CD4-positive, alpha-beta T cell treated with Interleukin-15 for 1 hour (primary cell): ENCODE measurements around the gene HPS1.

Experiments used
- DNase-seq: peaks from one replicate; pipeline ENCODE4 v3.0.0-alpha.2; 2020

HPS1 gene

DNA sequence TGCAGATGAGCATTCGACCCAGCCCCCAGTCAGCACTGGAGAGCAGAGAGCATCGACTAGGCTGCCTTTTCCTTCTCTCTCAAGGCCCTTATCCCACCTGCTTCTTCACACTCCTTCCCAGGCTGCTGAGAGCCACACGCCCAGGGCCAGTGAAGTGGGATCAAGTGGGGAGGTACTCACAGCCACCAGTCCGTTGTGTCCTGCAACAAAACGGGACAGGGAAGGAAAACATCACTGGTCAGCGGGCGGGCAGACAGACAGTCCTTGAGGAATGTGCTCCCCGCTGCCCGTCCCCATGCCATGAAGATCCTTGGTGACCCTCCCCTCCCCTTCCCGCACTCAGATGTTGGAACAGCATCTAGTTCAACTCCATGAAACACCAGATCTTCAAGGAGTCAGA lies 36.0 kb downstream of the HPS1 start:
- no peak for DNase-seq

DNA sequence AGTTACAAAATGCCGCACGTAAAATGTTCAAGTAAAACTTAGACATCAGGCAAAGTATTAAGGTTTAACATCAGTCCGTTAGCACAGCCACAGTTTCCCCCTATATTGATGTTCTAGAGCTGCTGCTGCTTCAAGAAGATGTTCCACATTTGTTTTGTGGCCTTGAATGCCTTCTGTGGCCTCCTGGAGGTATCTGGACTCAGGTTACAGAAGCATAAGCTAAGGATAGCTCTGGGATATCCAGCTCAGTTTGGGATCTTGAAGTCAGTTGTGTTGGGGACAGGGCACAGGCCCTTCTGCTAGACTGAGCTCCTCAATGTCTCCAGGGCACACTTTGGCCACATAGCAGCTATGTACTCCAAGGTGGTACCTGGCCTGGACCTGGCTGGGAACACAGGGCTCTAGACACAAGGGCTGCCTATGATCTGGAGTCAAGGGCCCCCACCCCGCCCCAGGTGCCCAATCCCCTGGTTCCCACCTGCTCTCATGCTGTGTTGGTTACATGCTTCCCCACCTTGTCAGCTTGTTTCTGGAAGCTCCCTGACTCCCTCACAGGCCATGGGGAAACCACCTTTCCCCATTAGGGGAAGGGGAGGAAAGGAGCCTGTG lies 36.5 kb downstream of the HPS1 start:
- no peak for DNase-seq

- DNase-seq, result no peak
These were observed 37.9 kb downstream of the HPS1 start for GRCh38 chr10:98408799-98409198.

DNA sequence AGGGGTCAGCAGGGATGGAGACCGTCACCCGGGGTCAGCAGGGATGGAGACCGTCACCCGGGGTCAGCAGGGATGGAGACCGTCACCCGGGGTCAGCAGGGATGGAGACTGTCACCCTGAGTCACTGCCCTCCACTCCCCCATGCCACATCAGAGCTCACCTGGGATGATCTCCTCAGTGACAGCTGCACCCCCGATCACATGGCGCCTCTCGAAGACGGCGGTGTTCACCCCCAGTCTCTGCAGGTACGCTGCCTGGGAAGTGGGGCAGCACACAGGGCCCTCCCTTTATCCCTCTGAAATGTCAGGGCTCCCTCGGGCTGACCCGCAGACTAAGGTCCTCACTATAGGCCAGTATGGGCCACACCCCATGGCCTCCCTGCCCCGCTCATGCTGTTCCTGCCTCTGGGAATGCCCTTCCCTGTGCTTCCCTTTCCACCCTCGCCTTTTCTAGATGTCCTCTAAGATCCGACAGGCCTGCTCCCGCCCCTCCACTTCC lies 38.9 kb downstream of the HPS1 start:
- DNase-seq, result no peak

- DNase-seq, result no peak
These were observed 39.6 kb downstream of the HPS1 start for GRCh38 chr10:98407017-98407743.

DNA sequence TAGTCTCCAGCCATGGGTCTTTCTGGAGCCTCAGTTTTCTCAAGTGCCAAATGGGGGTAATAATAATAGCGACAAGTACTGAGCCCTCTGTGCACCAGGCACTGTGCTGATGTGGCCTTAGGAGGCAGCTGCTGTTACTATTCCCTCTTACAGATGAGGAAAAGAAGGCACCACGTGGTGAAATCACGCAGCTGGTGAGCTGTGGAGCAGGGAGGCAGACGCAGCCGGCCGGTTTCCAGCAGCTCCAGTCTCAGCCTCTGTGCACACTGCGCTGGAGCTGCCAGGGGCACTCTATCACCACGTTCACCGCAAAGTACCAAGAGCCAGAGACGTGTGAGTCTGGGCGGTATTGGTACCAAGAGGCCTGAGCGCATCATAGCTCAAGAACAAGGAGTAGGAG lies 41.3 kb downstream of the HPS1 start:
- no peak for DNase-seq

GRCh38 chr10:98404571-98405359 lies 42.0 kb downstream of the HPS1 start:
- DNase-seq, result no peak

GRCh38 chr10:98403812-98404504 lies 42.8 kb downstream of the HPS1 start:
- DNase-seq, result no peak

DNA sequence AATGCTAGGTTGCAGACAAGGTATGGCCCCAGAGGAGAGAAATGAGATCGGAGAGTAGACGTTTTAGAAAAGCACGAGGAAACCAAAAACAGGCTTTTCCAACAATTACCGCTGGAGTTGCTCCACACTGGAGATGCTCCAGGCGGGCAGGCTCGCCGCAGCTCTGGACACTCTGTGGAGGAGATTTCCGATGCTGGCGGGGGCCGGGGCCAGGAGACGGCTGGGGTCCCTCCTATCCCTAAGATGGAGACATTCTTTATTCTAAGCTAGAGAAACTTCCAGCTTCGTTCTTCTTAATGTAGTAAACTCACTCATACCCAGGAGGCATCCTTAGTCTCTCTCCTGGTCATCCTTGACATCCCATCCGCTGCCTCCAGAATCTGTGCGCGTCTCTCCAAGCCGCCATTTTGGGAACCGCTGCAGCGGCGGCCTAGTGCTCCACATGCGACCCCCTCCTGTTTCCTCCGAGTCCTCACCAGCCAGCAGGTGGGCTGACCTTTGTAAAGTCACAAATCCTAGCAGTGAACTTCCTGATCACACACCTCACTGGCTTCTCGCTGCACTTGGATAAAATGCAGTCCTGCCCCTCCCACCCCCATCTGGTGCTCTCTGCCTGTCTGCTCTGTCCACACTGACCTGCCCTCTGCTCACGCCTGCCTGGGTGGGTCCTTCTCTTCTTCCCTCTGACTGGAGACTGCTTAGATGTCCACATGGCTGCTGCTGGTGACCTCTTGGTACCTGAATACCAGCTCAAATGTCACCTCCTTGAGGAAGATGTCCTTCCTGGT lies 43.6 kb downstream of the HPS1 start:
- DNase-seq, result no peak

GRCh38 chr10:98402478-98402877 lies 44.3 kb downstream of the HPS1 start:
- no peak for DNase-seq

GRCh38 chr10:98400482-98400881 lies 46.3 kb downstream of the HPS1 start:
- no peak for DNase-seq

DNA sequence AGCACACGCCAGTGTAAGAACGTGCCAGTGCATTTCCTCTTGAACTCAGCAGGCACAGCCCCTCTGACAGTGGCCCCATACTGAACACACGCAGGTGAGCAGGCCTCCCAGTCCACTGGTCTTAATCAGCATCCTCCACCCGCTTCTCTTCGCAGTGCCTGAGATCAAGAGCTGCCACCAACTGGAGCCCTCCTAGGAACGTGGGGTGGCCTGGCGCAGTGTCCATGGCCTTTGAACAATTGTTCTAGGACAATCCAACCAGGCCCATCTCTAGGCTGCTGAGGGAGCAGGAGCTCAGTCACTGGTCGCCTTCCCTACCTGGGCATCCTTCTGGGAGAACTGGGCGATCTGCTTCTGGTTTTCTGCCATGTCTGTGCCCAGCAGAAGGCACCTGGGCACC lies 47.0 kb downstream of the HPS1 start:
- no peak for DNase-seq

- no peak for DNase-seq
These were observed 49.6 kb downstream of the HPS1 start for GRCh38 chr10:98397089-98397600.

- no peak for DNase-seq
These were observed 50.4 kb downstream of the HPS1 start for GRCh38 chr10:98396096-98397063.

DNA sequence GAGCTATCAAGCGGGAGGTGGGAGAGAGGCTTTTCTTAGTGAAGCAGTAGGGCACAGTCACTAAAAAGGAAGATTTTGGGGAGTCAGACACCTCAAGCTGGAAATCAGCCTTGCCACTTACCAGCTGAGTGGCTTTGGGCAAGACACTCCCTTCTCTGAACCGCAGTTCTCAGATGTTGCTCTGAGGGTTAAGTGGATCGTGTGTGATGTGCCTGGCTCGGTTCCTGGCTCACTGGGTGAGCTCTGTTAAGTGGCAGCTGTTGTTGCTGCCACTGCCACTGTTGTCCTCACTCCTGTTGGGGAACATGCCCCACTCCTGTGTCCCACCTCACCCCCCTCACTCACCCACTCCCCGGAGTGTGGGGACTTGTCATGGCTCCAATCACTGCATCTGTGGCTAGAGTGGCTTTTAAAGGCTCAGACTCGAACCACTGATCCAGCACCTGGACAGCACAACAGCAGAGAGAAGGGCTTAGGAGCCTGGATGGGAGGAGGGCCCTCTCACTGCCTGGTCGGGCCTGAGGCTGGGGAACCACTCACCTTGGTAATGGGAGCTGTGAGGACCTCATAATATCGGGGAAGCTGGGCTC lies 51.8 kb downstream of the HPS1 start:
- DNase-seq, result no peak

DNA sequence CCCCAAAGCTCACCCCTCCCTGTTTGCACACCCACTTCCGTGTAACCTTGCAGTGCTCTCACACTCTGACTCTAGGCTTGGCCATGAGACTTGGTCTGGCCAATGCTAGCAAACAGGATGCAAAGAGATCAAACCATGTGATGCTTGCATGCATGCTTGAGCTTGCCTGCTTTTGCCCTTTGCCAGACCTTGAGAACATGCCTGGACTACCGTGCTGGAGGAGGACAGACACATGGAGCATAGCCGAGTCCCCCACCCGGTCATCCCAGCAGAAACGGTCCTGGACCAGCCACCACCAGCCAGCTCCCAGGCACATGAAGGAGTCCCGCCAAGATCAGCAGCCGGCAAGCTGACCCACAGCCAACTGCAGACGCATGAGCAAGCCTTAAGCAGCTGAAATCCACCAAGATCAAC lies 55.1 kb downstream of the HPS1 start:
- DNase-seq, result no peak

- no peak for DNase-seq
These were observed 55.7 kb downstream of the HPS1 start for GRCh38 chr10:98391065-98391464.

GRCh38 chr10:98390406-98390805 lies 56.3 kb downstream of the HPS1 start:
- DNase-seq, result no peak

DNA sequence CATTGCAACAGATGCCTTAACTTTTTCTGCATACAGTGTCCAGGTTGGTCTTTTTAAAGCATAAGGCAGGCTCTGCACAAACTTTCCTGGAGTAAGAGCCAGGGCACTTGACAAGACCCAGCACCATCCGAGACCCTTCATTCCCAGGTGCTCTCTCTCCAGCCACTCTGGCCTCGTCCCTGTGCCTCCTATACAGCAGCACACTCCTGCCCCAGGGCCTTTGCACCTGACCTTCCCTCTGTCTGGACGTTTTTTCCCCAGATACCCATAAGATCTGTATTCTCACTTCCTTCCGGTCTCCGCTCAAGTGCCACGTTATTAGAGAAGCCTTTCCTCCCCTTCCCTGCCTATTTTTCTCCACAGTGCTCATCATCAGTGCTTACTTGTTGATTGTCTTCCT lies 57.3 kb downstream of the HPS1 start:
- no peak for DNase-seq

GRCh38 chr10:98388101-98388655 lies 58.6 kb downstream of the HPS1 start:
- DNase-seq, result no peak
